ENCODE data around the gene CCDC172.

- TF ChIP-seq CTCF (IDR thresholded peaks at IDR 0.05) (no peak), POLR2A (IDR thresholded peaks at IDR 0.05) (no peak)
These were observed 16.8 kb upstream of the CCDC172 start for GRCh38 chr10:116307455-116307854.

All from tibial nerve (tissue), 3 donors.